Psoas muscle (tissue), 8 donors: ENCODE measurements around the gene RNF34. TPM values are rescaled to one million over a fixed set of nuclear protein-coding genes. Genes with fewer than 3 reads are reported as not detected.

Experiments used
- ATAC-seq, 4 donors: fragments of 200-7000 bp; cut with Tn5 transposase; one replicate each; pipeline ENCODE4 v1.9.1; 2020; ENCODE audit warnings: moderate library complexity in 3 of 4, mild to moderate bottlenecking in 2 of 4
- DNase-seq, 2 donors: peaks; one replicate each; pipeline ENCODE4 v3.0.0-alpha.2; 2020
- H3K27ac ChIP-seq: fragments of 200-600 bp; one replicate; pipeline ENCODE4 v1.8.0; 2022
- H3K27me3 ChIP-seq, 3 donors: fragments of 200-600 bp in 1 of 3; one replicate each; pipeline versions ENCODE4 v1.6.1 to v1.8.0; 2013 to 2022; ENCODE audit warnings: low read length in 2 of 3, mild to moderate bottlenecking in 2 of 3, moderate library complexity in 1 of 3; ENCODE audit not compliant: insufficient read depth in 3 of 3
- H3K36me3 ChIP-seq, 2 donors: fragments of 200-600 bp in 1 of 2; one replicate each; pipeline versions ENCODE4 v1.6.1 to v1.8.0; 2013 to 2022; ENCODE audit warnings: low read depth in 1 of 2, mild to moderate bottlenecking in 1 of 2, moderate library complexity in 1 of 2; ENCODE audit not compliant: insufficient read depth in 1 of 2
- H3K4me1 ChIP-seq: fragments of 200-600 bp; one replicate; pipeline ENCODE4 v1.8.0; 2022
- H3K4me3 ChIP-seq: fragments of 200-600 bp; one replicate; pipeline ENCODE4 v1.8.0; 2022; ENCODE audit warnings: mild to moderate bottlenecking
- H3K9me3 ChIP-seq: fragments of 200-600 bp; one replicate; pipeline ENCODE4 v1.8.0; 2022
- CTCF ChIP-seq: fragments of 200-600 bp; IDR thresholded peaks from one replicate; pipeline ENCODE4 v1.8.0; 2022; ENCODE audit warnings: antibody characterized with exemption
- WGBS, 3 donors: extraction: QIAGEN DNeasy Blood & Tissue Kit; methylation state at CpG; one replicate each; pipeline versions ENCODE4 v1.1.6 to v1.1.7; 2013; 5-methylcytosine and 5-hydroxymethylcytosine counted together
- intact Hi-C, 2 donors: fragments of 100-400 bp; cut with DNase I; formaldehyde crosslinking; loops; one replicate each; pipeline versions ENCODE4 v1.11.0 to v1.14.2; 2022
- polyA plus RNA-seq, 3 donors: library from polyadenylated mRNA; stranded (reverse); fragments of 200-250 nt; gene quantifications; one replicate each; pipeline ENCODE4 v1.2.3, GENCODE V29; 2013
- total RNA-seq, 4 donors: library from RNA; stranded (reverse); fragmentation: NEBNext Ultra II Directional in 2 of 4; extraction: Animal tissue kit (Norgen Biotek cat#: 25700) in 2 of 4; gene quantifications; one replicate each; pipeline versions ENCODE4 v1.2.1 to v1.2.4, GENCODE V29; 2021 to 2023
- donor health status: healthy with polysubstance abuse.
- donor health status: DM: no; HTN: no; CAD: no; lungs with moderate emphysema.
- donor health status: Bipolar disorder and iron deficiency.
- donor health status: healthy.
- donor health status: DM: yes; HTN: yes; CAD: no.
- donor health status: DM: no; HTN: no; CAD: no.
- donor health status: DM: no; HTN: no; CAD: no.
- donor health status: DM: yes; HTN: yes; CAD: no.

The RNF34 gene
- total and polyA plus RNA-seq, 7 donors, result 12.8 to 53.3 (median 43.3) TPM

GRCh38 chr12:121430833-121431415 is 31.0 kb downstream of the RNF34 start:
- peaks cover 6 to 97% of the 10 kb centered on the region in 2 donors for H3K36me3 ChIP-seq
- ATAC-seq, result peak; percentile 49 to 74 (median 54)

GRCh38 chr12:121432740-121433480 is 33.0 kb downstream of the RNF34 start:
- Histone ChIP-seq H3K36me3 (peaks cover 6 to 88% of the 10 kb centered on the region in 2 donors), H3K27ac (no peak overlapping the region), H3K4me1 (peaks cover 10% of the 10 kb centered on the region), H3K4me3 (no peak overlapping the region), H3K9me3 (no peaks in the 10 kb centered on the region), H3K27me3 (no peaks in the 10 kb centered on the region)
- no peak for ATAC-seq
- TF ChIP-seq CTCF, result no peak
- 75 to 83% (median 82%) methylated on average over 11 of the region's 11 CpGs for WGBS, 3 donors
- DNase-seq, result no peak
- intact Hi-C loops, result no loop called here

More at GRCh38 chr12:121430833-121431415, 31.0 kb downstream of the RNF34 start:
- no peaks in the 10 kb centered on the region for H3K27me3 ChIP-seq
- intact Hi-C loops, result no loop called here
- H3K4me1 ChIP-seq, result peaks cover 12% of the 10 kb centered on the region
- H3K4me3 ChIP-seq, result no peak overlapping the region
- H3K27ac ChIP-seq, result no peak overlapping the region
- no peak for TF ChIP-seq CTCF
- 57 to 66% (median 58%) methylated on average over 6 of the region's 6 CpGs for WGBS, 3 donors
- no peaks in the 10 kb centered on the region for H3K9me3 ChIP-seq
- no peak for DNase-seq

- Histone ChIP-seq H3K4me1 (no peaks in the 10 kb centered on the region), H3K36me3 (peaks cover 0 to 85% of the 10 kb centered on the region in 2 donors), H3K9me3 (no peaks in the 10 kb centered on the region), H3K27ac (no peak overlapping the region), H3K27me3 (no peaks in the 10 kb centered on the region), H3K4me3 (no peak overlapping the region)
- intact Hi-C loops, result no loop called here
- DNase-seq (no peak), ATAC-seq (no peak)
- TF ChIP-seq CTCF, result no peak
- 93 to 98% (median 97%) methylated on average over 2 of the region's 2 CpGs for WGBS, 3 donors
These were observed 36.8 kb downstream of the RNF34 start for GRCh38 chr12:121436706-121437105.

- H3K9me3 ChIP-seq, result no peaks in the 10 kb centered on the region
- no peak for DNase-seq
- intact Hi-C loops, result no loop called here
- no peak overlapping the region for H3K4me3 ChIP-seq
- no peak for ATAC-seq
- no peak overlapping the region for H3K27ac ChIP-seq
- H3K4me1 ChIP-seq, result peaks cover 5% of the 10 kb centered on the region
- WGBS, 3 donors, result 87 to 98% (median 95%) methylated on average over 12 of the region's 12 CpGs
- no peak for TF ChIP-seq CTCF
- H3K36me3 ChIP-seq, result peaks cover 0 to 85% of the 10 kb centered on the region in 2 donors
- H3K27me3 ChIP-seq, result no peaks in the 10 kb centered on the region
These were observed 39.0 kb downstream of the RNF34 start for GRCh38 chr12:121438905-121439304.
